Thoracic aorta (tissue), 2 donors: ENCODE data around the gene SLC34A1. TPM values are rescaled to one million over a fixed set of nuclear protein-coding genes. Genes with fewer than 3 reads are reported as not detected.

Source experiments
- ATAC-seq: fragments of 150-250 bp; one replicate; pipeline ENCODE4 v1.8.0; 2017; ENCODE audit warnings: low read depth; ENCODE audit not compliant: insufficient number of reproducible peaks, low FRiP score
- DNase-seq: peaks from one replicate; pipeline ENCODE4 v3.0.0-alpha.2; 2020; ENCODE audit warnings: low spot score
- H3K27ac ChIP-seq, 2 donors: fragments of 200-600 bp; sonication (generic); 1 replicate in 1 of 2; 2 replicates in 1 of 2; pipeline ENCODE4 v1.5.1; 2016; ENCODE audit warnings: mild to moderate bottlenecking in 2 of 2, moderate library complexity in 2 of 2
- H3K27me3 ChIP-seq: fragments of 200-600 bp; sonication (generic); replicated peaks from 2 replicates; pipeline ENCODE4 v1.6.0; 2016; ENCODE audit warnings: mild to moderate bottlenecking; ENCODE audit not compliant: insufficient read depth
- H3K36me3 ChIP-seq: fragments of 200-600 bp; sonication (generic); one replicate; pipeline ENCODE4 v1.5.1; 2016
- H3K4me1 ChIP-seq, 2 donors: fragments of 200-600 bp; sonication (generic); 1 replicate in 1 of 2; 2 replicates in 1 of 2; pipeline versions ENCODE4 v1.5.1 to v1.6.0; 2016; ENCODE audit warnings: low read depth in 2 of 2, mild to moderate bottlenecking in 1 of 2; ENCODE audit not compliant: control insufficient read depth in 1 of 2
- H3K4me3 ChIP-seq: fragments of 200-600 bp; sonication (generic); 2 replicates; pipeline ENCODE4 v1.5.1; 2016; ENCODE audit warnings: mild to moderate bottlenecking
- H3K9me3 ChIP-seq: fragments of 200-600 bp; sonication (generic); 2 replicates; pipeline ENCODE4 v1.5.1; 2016
- total RNA-seq, 2 donors: library from RNA; depleted of rRNA; stranded (reverse); fragments of >200 nt; gene quantifications; one replicate each; pipeline versions ENCODE4 v1.1.0 to v1.2.3, GENCODE V29; 2016
- TF ChIP-seq, protein P1 (sequence below): fragments of 200-600 bp; sonication (generic); IDR thresholded peaks from one replicate; pipeline ENCODE4 v1.5.1; 2019; ENCODE audit warnings: antibody characterized with exemption

SLC34A1 gene
- total RNA-seq, 2 donors from 2014 or later = not detected

DNA sequence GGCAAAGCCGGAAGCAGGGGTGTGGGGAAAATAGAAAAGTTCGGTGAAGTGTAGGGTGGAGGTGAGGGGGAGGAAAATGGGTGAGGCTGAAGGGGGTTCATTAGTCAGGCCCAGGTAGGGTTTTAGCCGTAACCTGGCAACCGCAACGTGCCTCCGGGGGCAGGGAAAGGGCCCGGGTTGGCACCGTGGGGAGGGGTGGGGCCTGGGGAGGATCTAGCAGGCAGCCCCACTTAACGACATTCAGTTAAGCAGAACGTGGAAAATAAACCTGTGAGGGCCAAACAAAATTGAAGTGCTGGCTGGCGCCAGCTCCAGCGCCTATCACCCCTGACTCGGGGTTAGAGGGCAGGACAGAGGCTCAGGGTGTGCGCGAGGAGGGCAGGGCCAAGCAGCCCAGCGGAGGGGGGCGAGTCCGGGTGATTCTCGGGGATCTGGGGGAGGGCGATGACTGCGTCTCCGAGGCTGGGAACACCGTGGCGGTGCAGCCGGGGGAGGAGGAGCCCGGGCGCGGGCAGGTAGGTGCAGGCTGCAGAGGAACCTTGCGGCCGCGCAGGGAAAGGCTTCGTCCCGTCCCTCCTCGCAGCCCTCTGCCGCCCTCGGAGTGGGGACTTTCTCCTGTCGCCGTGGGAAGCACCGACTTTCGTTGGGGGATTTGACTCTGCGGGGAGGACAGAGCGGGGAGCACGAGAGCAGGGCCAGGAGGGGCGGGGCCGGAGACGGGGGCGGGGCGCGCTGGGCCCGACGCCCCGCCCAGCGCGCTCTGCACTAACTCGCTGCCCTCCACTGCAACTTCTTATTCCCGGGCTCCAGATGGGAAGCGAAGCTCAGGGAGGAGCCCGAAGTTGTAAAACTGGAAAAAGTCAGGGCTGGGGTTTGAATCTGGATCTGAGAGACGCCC is 21.4 kb upstream of the SLC34A1 start:
- TF ChIP-seq, protein P1, sequence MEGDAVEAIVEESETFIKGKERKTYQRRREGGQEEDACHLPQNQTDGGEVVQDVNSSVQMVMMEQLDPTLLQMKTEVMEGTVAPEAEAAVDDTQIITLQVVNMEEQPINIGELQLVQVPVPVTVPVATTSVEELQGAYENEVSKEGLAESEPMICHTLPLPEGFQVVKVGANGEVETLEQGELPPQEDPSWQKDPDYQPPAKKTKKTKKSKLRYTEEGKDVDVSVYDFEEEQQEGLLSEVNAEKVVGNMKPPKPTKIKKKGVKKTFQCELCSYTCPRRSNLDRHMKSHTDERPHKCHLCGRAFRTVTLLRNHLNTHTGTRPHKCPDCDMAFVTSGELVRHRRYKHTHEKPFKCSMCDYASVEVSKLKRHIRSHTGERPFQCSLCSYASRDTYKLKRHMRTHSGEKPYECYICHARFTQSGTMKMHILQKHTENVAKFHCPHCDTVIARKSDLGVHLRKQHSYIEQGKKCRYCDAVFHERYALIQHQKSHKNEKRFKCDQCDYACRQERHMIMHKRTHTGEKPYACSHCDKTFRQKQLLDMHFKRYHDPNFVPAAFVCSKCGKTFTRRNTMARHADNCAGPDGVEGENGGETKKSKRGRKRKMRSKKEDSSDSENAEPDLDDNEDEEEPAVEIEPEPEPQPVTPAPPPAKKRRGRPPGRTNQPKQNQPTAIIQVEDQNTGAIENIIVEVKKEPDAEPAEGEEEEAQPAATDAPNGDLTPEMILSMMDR = no peak
- Histone ChIP-seq H3K36me3 (no peaks in the 10 kb centered on the region), H3K27me3 (no peaks in the 10 kb centered on the region), H3K4me3 (peak overlapping the region; percentile 73), H3K4me1 (peaks cover 13 to 28% of the 10 kb centered on the region in 2 donors), H3K9me3 (no peaks in the 10 kb centered on the region), H3K27ac (no peak overlapping the region)
- ATAC-seq = no peak
- DNase-seq = no peak

DNA sequence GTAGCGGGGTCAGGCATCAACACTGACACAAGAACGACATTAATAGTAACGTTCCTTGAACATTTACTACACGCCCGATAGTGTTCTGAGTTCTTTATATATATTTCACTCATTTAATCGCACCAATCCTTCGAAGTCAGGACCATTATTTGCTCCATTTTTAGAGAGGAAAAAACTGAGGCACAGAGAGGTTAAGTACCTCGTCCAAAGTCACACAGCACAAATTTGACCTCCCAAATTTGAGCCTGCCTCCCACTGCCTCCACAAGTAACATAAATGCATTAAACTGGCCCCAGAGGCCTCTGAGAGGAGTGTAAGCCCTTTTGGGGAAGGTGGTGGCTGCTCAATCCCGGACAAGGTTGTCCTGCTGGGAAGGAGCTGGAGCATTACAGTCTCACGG is 20.7 kb upstream of the SLC34A1 start:
- no peak for ATAC-seq
- no peak overlapping the region for H3K27ac ChIP-seq
- DNase-seq = no peak
- peaks cover 13 to 32% of the 10 kb centered on the region in 2 donors for H3K4me1 ChIP-seq
- H3K36me3 ChIP-seq = no peaks in the 10 kb centered on the region
- TF ChIP-seq, protein P1 = no peak
- H3K27me3 ChIP-seq = no peaks in the 10 kb centered on the region
- no peaks in the 10 kb centered on the region for H3K9me3 ChIP-seq
- peak overlapping the region; percentile 73 for H3K4me3 ChIP-seq

DNA sequence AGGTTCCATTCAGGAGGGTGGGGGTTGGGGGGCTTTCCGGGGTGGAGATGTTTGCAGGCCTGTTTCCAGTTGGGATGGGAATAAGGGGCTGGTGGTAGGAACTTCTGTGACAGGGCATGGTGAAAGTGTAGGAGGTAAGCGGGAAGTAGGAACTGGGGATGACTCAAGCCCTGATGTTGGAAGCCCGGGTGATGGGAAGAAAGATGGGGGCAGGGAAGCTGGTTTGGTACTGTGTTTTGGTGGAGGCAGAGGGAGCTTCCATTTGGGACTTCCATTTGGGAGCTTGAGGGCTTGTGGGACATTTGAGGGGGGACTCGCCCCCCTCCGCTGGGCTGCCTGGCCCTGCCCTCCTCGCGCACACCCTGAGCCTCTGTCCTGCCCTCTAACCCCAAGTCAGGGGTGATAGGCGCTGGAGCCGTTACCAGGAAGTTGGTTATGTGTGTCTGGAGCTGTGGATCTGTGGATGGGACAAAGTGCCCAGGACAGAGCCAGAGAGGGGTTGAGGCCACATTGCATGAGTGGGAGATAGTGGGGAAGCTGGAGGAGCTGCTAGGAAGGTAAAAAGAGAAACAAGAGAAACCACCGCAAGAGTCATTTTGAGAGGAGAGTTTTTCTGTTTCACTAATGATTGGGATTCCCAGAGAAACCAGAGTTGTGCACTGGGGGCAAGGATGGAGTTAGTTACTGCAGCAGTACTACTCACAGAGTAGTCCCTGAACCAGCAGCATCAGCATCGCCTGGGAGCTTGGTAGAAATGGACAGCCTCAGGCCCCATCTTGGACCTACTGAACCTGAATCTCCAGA is 19.9 kb upstream of the SLC34A1 start:
- Histone ChIP-seq H3K4me1 (peaks cover 13 to 32% of the 10 kb centered on the region in 2 donors), H3K9me3 (no peaks in the 10 kb centered on the region), H3K27me3 (no peaks in the 10 kb centered on the region), H3K36me3 (no peaks in the 10 kb centered on the region), H3K4me3 (no peak overlapping the region), H3K27ac (no peak overlapping the region)
- DNase-seq (no peak), ATAC-seq (no peak)
- TF ChIP-seq, protein P1 = no peak

DNA sequence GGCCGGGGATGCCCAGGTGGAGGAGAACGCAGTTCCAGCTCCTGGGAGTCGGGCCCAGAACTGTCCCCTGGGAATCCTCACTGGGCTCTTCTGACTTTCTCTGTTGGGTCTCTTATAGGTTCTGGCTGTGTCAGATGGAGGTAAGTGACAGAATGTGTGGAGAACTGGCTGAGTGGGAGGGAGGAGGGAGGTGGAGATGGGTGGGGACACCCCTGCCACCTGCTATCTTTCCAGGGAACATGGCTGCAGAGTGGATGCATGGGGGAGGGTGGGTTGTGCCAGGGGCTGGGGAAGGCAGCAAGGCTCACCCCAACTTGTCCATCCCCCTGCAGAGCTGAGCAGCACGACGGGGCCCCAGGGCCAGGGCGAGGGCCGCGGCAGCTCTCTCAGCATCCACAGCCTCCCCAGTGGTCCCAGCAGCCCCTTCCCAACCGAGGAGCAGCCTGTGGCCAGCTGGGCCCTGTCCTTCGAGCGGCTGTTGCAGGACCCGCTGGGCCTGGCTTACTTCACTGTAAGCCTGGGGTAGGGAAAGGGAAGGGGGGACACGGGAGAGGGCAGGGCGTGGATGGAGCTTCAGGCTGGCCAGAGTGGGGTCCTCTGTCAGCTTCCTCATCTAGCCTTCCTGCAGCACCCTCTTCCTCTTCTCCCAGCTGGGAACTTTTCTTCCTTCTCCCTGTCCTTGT is 18.2 kb upstream of the SLC34A1 start:
- peaks cover 13 to 32% of the 10 kb centered on the region in 2 donors for H3K4me1 ChIP-seq
- no peaks in the 10 kb centered on the region for H3K36me3 ChIP-seq
- DNase-seq = no peak
- H3K27me3 ChIP-seq = no peaks in the 10 kb centered on the region
- TF ChIP-seq, protein P1 = no peak
- peak overlapping the region; percentile 85 to 87 for H3K27ac ChIP-seq
- H3K9me3 ChIP-seq = no peaks in the 10 kb centered on the region
- ATAC-seq = no peak
- H3K4me3 ChIP-seq = peak overlapping the region; percentile 75
